Ureter (tissue), 1 donor: ENCODE data around the gene ABLIM2. TPM values are rescaled to one million over a fixed set of nuclear protein-coding genes. Genes with fewer than 3 reads are reported as not detected.

Experiments used
- total RNA-seq: library from RNA; stranded (reverse); gene quantifications from one replicate; pipeline ENCODE4 v1.2.4, GENCODE V29; 2023
- donor health status: DM: yes; HTN: yes; CAD: no.

Gene ABLIM2
- total RNA-seq, 1 donor from 2014 or later, result 8.5 TPM

Other genes with a start within 250 kb of the ABLIM2 start
- 29.5 TPM for gene AFAP1, start 219.0 kb downstream of the ABLIM2 start, total RNA-seq
- 87.0 TPM for gene SH3TC1, start 40.5 kb upstream of the ABLIM2 start, total RNA-seq
- gene HTRA3, start 110.9 kb upstream of the ABLIM2 start, total RNA-seq, result 17.5 TPM